GM21390 (cell line): ENCODE data around the gene FBLN1.

ENCODE experiments used
- ATAC-seq: cut with Tn5 transposase; IDR thresholded peaks from one replicate; pipeline ENCODE4 v1.9.1; 2021; ENCODE audit not compliant: unreplicated experiment

FBLN1 gene

DNA sequence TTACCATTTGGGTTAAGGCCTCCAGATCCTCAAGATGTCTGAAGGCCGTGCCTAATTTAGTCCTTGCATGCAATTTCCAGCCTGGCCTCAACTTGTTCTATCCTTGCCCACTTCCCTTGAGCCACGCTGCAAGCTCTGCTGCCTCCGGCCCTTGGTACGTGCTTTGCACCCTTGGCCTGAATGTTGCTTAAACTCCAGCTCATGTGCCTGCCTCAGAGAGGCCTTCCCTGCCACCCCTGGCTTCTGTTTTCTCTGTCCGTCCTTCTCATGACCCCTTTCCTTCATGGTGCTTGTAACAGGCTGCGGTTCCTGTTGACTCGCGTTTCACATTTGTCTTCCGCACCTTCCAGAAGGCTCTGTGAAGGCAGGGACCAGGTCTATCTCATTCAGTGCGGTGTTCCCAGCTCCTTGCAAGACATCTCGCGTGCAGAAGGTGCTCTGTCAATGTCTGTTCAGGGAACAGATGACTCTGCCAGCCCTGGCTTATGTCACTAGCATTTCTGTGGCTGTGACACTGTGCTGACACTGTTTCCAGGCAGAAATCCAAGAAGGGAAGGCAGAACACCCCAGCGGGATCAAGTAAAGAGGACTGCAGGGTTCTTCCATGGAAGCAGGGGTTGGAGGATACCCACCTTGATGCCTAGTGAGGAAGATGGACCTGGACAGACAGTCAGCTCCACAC, 61.8 kb downstream of the FBLN1 start:
- no peak for ATAC-seq

DNA sequence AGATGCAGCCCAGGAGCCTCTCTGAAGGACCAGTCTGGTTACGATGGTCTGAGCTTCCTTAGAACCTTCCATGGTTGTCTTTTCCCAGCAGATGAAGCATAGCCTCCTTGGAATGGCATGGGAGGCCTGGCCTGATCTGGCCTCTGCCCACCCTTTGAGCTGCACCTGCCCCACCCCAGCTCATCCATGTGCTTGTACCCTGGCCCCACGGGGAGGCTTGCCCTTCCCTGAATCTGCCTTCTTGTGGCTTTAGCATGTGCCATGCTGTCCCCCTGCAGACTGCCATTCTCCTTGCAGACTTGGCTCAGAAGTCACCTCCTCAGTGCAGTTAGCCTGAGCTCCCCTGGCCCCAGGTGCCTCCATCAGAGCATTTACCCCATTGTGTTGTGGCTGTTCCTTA, 62.5 kb downstream of the FBLN1 start:
- no peak for ATAC-seq

DNA sequence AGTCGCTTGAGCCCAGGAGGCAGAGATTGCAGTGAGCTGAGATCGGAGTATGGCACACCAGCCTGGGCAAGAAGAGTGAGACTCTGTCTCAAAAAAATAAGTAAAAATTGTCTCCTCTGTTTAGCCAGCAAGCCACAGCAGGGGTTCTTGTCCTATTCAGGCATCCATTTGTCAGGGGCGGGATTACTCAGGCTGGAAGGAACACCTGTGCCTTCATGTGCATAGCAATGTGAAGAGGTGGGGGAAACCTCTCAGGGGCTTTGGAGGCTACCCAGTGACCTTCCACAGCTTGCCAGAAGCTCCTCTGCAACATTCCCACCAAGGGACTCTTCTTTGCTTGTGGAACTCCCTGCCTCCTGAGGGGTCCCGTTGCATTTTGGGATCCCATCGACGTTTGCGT, 63.3 kb downstream of the FBLN1 start:
- no peak for ATAC-seq

DNA sequence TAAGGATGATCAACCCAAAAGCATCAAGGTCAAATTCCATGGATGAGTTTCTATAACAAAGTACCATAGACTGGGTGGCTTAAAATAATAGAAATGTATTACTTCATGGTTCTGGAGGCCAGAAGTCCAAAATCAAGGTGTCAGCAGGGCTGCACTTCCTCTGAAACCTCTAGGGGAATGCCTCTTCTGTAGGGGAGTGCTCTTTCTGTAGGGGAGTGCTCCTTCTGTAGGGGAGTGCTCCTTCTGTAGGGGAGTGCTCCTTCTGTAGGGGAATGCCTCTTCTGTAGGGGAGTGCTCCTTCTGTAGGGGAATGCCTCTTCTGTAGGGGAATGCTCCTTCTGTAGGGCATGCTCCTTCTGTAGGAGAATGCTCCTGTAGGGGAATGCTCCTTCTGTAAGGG, 65.5 kb downstream of the FBLN1 start:
- no peak for ATAC-seq

DNA sequence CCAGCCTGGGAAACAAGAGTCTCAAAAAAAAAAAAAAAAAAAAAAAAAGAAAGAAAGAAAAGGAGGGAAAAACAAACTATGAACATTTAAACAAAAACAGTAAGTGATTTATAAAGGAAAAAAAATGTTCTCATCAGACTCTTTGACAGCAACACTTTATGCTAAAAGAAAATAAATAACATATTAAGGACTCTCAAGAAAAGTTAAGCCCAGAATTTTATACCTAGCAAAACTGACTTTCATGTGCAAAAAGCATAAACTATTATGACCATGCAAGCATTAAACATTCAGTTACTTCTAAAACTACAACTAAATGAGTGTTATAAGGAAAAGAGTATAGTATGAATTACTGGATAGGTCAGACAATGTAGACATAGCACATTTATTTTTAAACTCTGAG, 68.4 kb downstream of the FBLN1 start:
- no peak for ATAC-seq

DNA sequence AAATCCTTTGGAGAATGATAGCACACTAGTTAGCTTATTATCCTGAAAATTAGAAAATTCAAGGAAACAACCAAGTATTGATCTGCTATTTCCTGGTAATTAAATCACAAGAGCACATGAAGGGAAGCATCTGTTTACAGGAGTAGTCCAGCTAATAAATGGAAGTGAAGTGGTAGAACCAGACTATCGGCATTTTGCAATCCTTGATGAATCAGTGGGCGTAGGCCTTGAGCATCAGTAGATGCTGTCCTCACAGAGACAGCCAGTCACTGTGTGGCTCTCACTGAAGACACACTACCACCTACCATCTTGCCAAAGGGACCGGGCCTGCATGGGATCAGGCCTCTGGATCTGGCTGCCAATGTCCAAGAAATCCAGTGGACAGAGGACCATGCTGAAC, 69.8 kb downstream of the FBLN1 start:
- no peak for ATAC-seq

DNA sequence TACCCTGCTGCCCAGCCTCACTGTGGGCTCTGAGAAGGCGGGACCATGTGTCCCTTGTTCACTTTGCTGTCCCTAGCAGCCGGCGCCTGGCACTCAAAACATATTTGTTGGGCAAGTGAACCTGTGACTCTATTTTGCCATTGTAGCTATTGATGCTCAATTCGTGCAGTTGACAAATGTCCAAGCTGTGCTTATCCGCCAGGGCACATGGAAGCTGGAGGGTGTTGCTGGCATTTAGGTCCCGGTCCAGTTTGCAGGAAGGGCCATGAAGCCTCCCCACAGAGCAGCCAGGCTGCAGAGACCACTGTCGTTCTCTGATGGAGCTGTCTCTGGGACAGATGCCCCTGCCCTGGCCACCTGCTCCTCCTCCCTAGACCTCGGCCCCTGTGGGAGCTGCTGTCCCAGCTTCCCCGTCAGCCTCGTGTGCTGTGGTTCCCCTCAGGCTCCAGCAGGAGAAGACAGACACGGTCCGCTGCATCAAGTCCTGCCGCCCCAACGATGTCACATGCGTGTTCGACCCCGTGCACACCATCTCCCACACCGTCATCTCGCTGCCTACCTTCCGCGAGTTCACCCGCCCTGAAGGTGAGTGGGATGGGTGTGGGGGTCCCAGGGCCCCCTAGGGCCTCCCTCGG, 71.5 kb downstream of the FBLN1 start:
- ATAC-seq, result no peak

DNA sequence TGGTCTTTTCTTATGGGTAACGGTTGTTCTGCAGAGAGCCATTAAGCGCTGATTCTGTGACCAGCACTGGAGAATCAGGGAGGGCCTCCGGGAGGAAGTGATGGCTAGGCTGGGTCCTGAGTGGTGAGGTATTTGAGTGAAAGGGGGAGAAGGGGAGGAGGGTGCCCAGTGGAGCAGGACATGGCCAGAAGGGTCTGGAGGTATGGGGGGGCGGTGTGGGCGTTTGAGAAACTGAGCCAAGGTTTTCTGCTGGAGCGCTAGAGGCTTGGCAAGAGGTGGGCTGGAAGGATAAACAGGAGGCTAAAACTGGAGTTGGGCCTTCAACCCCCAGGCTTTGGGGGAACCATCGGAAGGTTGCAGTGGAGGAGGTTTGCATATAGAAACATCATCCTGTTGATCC, 72.5 kb downstream of the FBLN1 start:
- ATAC-seq, result no peak

DNA sequence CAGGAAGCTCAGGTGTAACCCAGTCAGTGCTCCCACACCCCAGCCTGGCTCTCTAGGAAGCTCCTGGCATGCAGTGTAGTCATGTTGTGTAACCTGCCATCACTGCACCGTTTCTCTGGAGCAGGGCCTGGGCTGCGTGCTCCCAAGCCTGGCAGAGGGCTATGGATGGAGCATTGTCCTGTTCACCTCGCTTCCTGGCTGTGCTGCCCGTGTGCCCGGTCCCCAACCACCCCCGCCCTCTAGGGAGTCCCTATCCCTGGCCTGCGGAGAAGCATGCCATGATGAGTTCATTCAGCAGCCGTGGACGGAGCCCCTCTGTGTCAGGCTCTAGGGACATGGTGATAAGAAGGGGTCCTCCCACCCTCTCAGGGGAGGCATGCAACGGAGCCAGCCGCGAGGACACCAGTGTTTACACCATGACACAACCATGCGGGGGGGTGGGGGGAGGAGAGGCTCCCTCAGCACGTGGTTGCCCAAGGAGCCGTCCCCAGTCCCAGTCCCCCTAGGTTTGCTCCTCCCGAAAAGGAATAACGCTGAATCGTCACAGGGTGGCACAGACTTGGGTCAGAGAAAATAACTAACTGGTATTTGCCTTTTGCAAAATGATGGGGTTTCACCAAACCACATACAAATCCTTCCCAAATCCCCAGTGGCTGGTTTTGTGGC, 73.1 kb downstream of the FBLN1 start:
- no peak for ATAC-seq

DNA sequence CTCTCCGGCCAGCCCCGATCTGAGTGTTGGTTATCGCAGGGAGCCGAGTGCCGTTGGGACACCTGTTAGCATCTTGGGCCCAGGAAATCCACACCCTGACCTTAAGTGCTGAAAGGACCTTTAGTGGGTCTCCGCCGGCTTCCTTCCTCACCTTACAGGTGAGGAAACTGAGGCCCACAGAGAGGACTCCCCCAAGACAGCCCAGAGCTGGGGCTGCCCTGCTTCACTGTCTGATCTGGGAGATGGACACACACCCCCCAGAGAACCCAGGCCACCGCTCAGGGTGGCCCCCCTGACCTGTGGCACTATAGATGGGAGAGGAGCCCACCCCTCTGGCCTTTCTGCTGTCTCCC, 73.6 kb downstream of the FBLN1 start:
- no peak for ATAC-seq

DNA sequence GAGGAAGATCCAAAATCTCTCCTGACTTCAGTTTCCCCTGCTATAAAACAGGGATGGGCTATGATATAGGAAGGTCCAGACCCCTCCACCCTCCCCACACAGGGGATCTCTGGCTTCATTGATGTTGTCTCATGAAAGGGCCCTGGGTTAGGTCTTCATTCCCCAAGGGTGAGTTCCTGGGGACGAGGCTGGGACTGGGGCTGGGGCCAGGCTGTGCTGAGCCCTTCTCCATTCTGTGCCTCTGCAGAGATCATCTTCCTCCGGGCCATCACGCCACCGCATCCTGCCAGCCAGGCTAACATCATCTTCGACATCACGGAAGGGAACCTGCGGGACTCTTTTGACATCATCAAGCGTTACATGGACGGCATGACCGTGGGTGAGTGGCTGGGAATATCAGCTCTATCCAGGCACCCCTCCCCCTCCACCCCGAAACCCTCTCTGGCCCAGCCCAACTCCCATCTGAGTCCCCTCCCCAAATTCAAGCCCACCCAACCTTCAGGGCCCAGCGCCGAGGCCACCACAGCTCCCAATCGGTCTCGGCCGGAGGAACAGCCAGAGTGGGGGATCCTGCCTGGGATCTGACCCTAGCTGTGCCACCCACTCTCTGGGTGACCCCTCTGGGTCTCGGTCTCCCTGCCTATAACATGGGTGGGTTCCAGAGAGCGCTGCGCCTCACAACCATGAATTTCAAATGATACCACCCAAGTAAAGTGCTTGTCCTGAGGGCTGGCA, 74.2 kb downstream of the FBLN1 start:
- no peak for ATAC-seq

DNA sequence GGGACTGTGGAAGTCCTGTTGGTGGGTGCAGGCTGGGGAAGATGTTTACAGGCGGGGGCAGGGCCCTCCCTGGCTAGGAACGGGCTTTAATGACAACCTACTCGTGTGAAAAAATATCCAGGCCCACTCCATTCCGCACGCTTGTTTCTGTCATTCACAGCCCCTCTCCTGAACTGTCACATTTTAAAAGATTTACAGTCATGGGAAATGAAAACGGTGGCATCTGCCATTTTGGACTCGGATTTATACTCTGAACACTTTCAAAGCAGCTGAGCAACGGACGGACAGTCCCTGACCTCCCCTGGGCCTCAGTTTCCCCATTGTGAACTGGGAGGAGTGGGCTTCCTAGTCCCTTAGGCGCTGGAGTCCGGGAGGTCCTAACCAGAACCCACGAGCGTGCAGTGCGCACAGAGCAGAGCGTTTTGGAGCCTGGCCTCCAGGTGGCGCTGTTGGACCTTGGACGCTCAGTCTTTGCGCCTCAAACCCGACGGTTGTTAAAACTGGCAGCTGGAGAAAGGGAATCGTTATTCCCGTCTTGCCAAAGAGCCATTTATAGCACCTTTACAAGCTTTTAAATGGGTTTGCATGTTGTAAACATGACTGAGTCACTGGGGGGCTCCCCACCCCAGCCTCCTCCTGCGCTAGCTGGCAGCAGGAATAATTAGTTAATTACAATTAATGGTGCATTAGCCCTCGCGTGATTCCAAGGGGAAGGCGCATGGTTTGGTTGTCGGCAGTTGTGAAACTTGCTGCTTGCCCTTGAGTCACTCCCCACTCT, 75.3 kb downstream of the FBLN1 start:
- ATAC-seq, result no peak

DNA sequence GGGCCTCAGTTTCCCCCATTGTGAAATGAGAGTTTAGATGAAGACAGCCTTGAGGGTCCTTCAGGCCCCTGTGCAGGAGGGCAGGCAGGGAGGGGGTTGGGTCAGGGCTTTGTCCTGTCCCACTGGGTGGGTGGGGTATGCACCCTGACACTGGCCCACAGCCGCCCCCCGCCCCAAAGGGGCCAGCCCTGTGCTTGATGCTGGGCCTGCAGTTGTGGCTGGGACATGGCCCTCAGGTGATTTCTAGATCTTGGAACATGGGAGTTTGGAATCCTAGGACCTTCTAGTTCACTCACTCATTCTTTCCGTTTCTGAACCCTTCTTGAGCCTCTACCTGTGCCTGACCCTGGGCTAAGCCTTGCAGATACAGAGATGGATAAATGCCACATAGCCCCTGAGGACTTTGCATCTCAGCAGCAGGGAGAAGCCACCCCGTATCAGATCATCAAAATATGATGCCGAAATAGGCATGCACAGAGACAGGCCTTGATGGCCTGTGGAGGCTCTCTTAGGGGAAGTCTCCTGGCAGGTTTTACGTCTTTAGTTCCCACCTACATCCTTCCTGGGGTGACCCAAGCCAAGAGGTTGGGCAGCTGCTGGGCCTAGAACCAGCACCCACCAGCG, 76.0 kb downstream of the FBLN1 start:
- no peak for ATAC-seq

DNA sequence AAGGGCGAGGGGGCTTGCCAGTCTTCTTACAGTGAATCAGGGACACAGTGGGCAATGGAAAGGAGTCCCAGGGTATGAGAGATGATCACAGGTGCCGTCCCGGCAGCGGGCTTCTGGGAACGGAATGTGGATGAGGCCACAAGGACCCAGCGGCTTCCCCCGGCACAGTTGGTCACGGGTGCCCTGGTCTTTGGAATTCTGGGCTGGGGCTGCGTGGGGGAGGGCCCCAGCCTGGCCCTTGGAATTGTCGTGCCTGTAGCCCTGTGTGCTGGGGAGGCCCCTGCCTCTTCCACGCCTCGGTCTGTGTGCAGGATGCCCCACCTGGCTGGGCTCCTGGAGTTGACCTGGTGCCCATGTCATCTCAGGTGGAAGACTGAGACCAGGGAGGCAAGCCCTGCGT, 76.6 kb downstream of the FBLN1 start:
- ATAC-seq, result no peak

DNA sequence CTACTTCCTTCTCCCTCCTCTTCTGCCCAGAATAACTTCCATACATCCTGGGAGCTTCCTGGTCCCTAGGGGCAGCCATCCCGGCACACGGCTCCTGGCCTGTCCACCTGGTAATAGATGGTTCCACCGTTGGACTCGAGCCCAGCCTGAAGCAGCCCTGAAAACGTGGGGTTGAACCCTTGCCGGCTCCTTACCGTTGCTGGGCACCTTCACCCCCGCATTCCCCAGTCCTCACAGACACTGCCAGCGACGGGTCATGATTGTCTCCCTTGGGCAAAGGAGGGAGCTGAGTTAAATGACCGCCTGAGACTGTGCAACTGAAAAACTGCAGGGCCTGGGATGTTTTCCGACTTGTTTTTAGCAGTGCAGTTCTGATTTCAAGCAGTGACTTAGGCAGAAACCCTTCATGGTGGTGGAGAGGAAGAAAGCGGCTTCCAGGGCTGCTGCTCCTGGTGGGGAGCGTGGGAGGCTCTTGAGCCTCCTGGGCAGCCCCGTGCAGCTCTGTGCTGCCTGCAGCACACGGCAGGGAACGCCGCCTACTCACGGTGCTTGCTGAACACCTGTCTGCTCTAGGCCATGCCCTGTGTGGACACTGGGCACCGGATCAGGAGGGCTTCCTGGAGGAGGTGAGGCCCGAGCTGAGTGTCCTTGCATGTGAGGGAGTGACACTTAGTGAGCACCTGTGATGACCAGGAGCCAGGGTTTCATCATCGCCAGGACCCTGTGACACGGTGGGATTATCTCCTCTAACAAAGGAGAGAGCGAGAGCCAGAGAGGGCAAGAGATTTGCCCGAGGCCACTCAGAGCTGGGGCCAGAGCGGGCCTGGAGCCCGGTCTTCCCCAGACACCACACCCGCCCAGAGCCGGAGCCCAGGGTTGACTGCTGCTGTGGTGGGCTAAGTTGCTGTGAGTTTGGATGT, 77.4 kb downstream of the FBLN1 start:
- ATAC-seq, result no peak

DNA sequence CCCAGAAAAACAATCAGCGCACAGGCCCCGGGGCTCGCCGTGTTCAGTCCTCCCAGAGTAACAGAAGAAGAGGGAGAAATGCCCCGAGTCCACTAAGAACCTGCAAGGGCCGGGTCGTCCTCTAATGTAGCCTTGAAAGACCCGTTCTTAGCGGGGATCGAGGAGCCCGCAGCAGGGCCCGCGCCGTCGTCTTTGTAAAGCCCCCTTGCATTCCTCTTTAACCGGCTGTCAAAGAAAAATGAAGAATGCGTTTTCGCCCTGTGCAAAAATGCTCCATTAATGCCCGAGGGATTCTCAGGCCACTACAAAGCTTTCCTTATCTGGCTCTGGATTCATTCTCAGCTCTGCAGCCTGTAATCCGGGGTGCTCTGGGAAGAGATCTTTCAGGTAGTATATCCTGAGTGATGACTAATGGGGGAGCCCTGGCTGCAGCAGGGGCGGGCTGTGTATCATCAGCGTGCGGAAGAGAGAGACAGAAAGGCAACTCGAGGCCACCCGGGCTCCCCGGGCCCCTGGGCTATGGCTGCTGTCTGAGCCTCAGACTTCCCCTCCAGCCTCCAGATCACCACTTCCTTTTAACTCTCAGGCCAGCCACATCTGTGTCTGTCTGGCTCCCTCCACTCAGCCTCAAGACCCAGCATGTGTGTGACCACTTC, 78.2 kb downstream of the FBLN1 start:
- ATAC-seq, result no peak

DNA sequence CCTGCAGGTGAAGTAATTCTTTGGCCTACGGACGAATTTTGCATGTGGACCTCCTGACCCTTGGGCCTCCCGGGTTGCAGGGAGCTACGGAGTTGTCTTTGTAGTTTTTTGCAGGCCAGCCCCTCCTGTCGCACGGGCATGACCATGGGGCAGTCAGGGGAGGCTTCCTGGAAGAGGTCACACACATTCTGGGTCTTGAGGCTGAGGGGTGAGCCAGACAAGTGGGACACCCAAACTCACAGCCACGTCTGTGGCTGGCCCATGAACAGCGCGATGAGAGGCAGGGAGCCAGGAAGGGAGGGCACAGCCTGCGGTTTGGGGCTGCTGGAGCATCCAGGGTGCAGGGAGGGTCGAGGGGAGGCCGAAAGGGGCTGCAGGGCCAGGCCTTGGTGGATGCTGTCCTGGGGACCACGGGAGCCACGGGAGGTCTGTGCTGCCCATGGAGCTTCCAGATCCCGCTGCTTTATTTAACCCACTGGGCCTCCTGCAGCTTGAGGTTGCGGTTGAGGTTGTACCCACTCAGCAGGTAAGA, 78.9 kb downstream of the FBLN1 start:
- no peak for ATAC-seq

DNA sequence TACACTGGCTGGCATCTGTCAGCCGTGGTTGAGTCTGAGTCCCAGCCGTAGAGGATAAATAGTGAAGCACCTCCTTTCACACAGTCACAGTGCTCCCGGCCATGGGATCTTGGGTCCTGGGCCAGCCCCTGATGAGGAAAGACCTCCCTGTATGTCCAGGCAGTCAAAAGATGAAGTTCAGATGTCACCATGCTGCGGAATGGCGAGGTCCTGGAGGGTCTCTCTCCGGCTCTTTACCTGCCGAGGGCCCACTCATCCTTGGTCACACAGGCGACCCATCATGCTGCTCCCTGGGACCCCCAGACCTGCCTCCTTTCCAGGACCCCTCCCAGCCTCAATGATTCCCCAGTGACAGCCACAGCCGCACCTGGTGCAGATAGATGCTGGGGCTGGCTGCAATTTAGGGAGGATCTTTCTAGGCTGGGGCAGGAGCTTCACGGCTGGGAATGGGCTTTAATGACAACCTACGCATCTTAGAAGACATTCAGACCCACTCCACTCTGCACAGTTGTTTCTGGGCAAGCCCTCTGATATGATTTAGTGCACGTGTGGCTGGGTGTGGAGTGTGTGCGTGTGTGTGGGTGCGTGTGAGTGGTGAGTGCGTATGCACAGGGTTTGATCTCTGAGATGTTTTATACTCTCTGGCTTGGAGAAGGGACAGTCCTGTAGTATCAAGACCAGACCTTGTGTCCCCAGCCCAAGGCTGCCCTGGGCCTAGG, 79.7 kb downstream of the FBLN1 start:
- no peak for ATAC-seq
